H1 (cell line): ENCODE measurements around the gene SLC12A5. TPM values are rescaled to one million over a fixed set of nuclear protein-coding genes. Genes with fewer than 3 reads are reported as not detected.
A peak's percentile ranks its signal among the peaks of the same experiment; 100 is the strongest.

Source experiments
- CTCF ChIA-PET: fragments of 300-600 bp; sonication (Branson Sonifier 250); formaldehyde crosslinking; loops from one replicate; lab custom pipeline; 2021; ENCODE audit not compliant: partially characterized antibody; lab: Charles Lee
- POLR2A ChIA-PET: fragments of 300-600 bp; sonication (Branson Sonifier 250); formaldehyde crosslinking; loops from one replicate; lab custom pipeline; 2021; ENCODE audit warnings: inconsistent platforms; ENCODE audit not compliant: partially characterized antibody; lab: Charles Lee
- DNase-seq, 2 experiments: peaks; one replicate each; pipeline versions ENCODE4 v3.0.0 to v3.0.0-alpha.2; 2010 to 2022; ENCODE audit warnings: low spot score in 2 of 2, low read depth in 1 of 2, mixed read lengths in 1 of 2
- FAIRE-seq: peaks from 2 replicates; lab custom pipeline; 2011; peaks lifted over from hg19 to GRCh38; lab: Jason Lieb, UNC
- H2AFZ ChIP-seq: 2 replicates; pipeline ENCODE4 v1.8.1; 2012; ENCODE audit warnings: low read length, inconsistent platforms
- H2AK5ac ChIP-seq: 2 replicates; pipeline ENCODE4 v1.6.1; 2013; ENCODE audit warnings: low read depth, low read length
- H2BK120ac ChIP-seq: replicated peaks from 2 replicates; pipeline ENCODE3; 2013; ENCODE audit warnings: low read depth, low read length, inconsistent platforms
- H2BK12ac ChIP-seq: 2 replicates; pipeline ENCODE4 v1.6.1; 2013; ENCODE audit warnings: low read depth, low read length
- H2BK15ac ChIP-seq: 2 replicates; pipeline ENCODE4 v1.6.1; 2013; ENCODE audit warnings: low read length
- H2BK20ac ChIP-seq: 2 replicates; pipeline ENCODE4 v1.6.1; 2013; ENCODE audit warnings: low read length
- H2BK5ac ChIP-seq: 2 replicates; pipeline ENCODE4 v1.6.1; 2013; ENCODE audit warnings: low read depth, low read length
- H3K14ac ChIP-seq: 2 replicates; pipeline ENCODE4 v1.6.1; 2013; ENCODE audit warnings: inconsistent platforms; ENCODE audit not compliant: insufficient read length
- H3K18ac ChIP-seq: 2 replicates; pipeline ENCODE4 v1.6.1; 2013; ENCODE audit warnings: low read length; ENCODE audit errors: extremely low read depth
- H3K23ac ChIP-seq: 2 replicates; pipeline ENCODE4 v1.6.1; 2013; ENCODE audit warnings: inconsistent platforms; ENCODE audit not compliant: insufficient read length
- H3K23me2 ChIP-seq: 2 replicates; pipeline ENCODE4 v1.6.1; 2013; ENCODE audit warnings: low read depth, low read length
- H3K27ac ChIP-seq: 2 replicates; pipeline ENCODE4 v1.6.1; 2011; ENCODE audit warnings: low read depth, low read length, inconsistent platforms
- H3K27me3 ChIP-seq, 4 experiments: replicated peaks in 1 of 4; 1 replicate in 1 of 4; 2 replicates in 3 of 4; pipeline versions ENCODE4 v1.6.1 to v1.8.1; 2011 to 2013; ENCODE audit warnings: low read length in 3 of 4, mild to moderate bottlenecking in 3 of 4, inconsistent platforms in 2 of 4, mixed read lengths in 2 of 4, moderate library complexity in 1 of 4; ENCODE audit not compliant: control insufficient read depth in 3 of 4, insufficient read depth in 3 of 4; ENCODE audit errors: extremely low read depth in 1 of 4
- H3K36me3 ChIP-seq, 4 experiments: 2 replicates each; pipeline versions ENCODE4 v1.6.1 to v1.8.1; 2011 to 2013; ENCODE audit warnings: mild to moderate bottlenecking in 4 of 4, low read length in 3 of 4, moderate library complexity in 2 of 4, control low read depth in 1 of 4, inconsistent platforms in 1 of 4; ENCODE audit not compliant: insufficient read depth in 4 of 4, control insufficient read depth in 2 of 4
- H3K4ac ChIP-seq: replicated peaks from 2 replicates; pipeline ENCODE3; 2013; ENCODE audit warnings: low read length, low read depth, mixed read lengths, inconsistent platforms; ENCODE audit not compliant: insufficient read length
- H3K4me1 ChIP-seq, 4 experiments: replicated peaks in 1 of 4; 1 replicate in 1 of 4; 2 replicates in 3 of 4; pipeline versions ENCODE4 v1.6.1 to v1.8.1; 2011 to 2013; ENCODE audit warnings: low read length in 3 of 4, inconsistent platforms in 2 of 4, mixed read lengths in 1 of 4; ENCODE audit not compliant: insufficient read depth in 4 of 4, control insufficient read depth in 3 of 4
- H3K4me2 ChIP-seq, 2 experiments: 2 replicates each; pipeline versions ENCODE4 v1.6.1 to v1.8.1; 2011 to 2013; ENCODE audit warnings: low read depth in 2 of 2, low read length in 2 of 2, control low read depth in 1 of 2, inconsistent platforms in 1 of 2, mild to moderate bottlenecking in 1 of 2; ENCODE audit not compliant: insufficient read depth in 1 of 2
- H3K4me3 ChIP-seq, 4 experiments: fragments of 200-600, 300-600 bp in 1 of 4; sonication (generic), shearing (Covaris generic), sonication (Bioruptor Twin) in 1 of 4; 2 replicates each; pipeline versions ENCODE4 v1.5.1 to v1.8.1; 2011 to 2016; ENCODE audit warnings: low read length in 4 of 4, low read depth in 3 of 4, control low read depth in 2 of 4, inconsistent platforms in 2 of 4, mild to moderate bottlenecking in 2 of 4, mixed read lengths in 1 of 4, moderate library complexity in 1 of 4; ENCODE audit not compliant: insufficient read depth in 2 of 4; ENCODE audit errors: extremely low read depth in 1 of 4
- H3K56ac ChIP-seq: replicated peaks from 2 replicates; pipeline ENCODE3; 2013; ENCODE audit warnings: low read depth, mild to moderate bottlenecking, mixed read lengths, low read length, inconsistent platforms; ENCODE audit not compliant: insufficient read length
- H3K79me1 ChIP-seq: 2 replicates; pipeline ENCODE4 v1.6.1; 2013; ENCODE audit warnings: low read depth, low read length, control low read depth
- H3K79me2 ChIP-seq, 2 experiments: 2 replicates each; pipeline versions ENCODE4 v1.6.1 to v1.8.1; 2012 to 2013; ENCODE audit warnings: low read length in 2 of 2, mild to moderate bottlenecking in 2 of 2, inconsistent platforms in 1 of 2; ENCODE audit not compliant: insufficient read depth in 2 of 2, control insufficient read depth in 1 of 2
- H3K9ac ChIP-seq, 4 experiments: replicated peaks in 1 of 4; 1 replicate in 1 of 4; 2 replicates in 3 of 4; pipeline versions ENCODE4 v1.6.1 to v1.8.1; 2011 to 2013; ENCODE audit warnings: low read depth in 3 of 4, low read length in 3 of 4, control low read depth in 2 of 4, mild to moderate bottlenecking in 2 of 4, moderate library complexity in 2 of 4, inconsistent platforms in 1 of 4; ENCODE audit errors: extremely low read depth in 1 of 4
- H3K9me3 ChIP-seq, 2 experiments: 2 replicates each; pipeline versions ENCODE4 v1.6.1 to v1.8.1; 2012 to 2013; ENCODE audit warnings: mild to moderate bottlenecking in 2 of 2, moderate library complexity in 2 of 2, control low read depth in 1 of 2, inconsistent platforms in 1 of 2, low read depth in 1 of 2, low read length in 1 of 2, mixed read lengths in 1 of 2; ENCODE audit not compliant: insufficient read depth in 2 of 2
- H4K20me1 ChIP-seq, 2 experiments: replicated peaks in 1 of 2; 2 replicates each; pipeline versions ENCODE3 to v1.8.1; 2011 to 2013; ENCODE audit warnings: inconsistent platforms in 2 of 2, low read length in 2 of 2, mild to moderate bottlenecking in 1 of 2; ENCODE audit not compliant: insufficient read depth in 2 of 2, control insufficient read depth in 1 of 2
- H4K5ac ChIP-seq: 2 replicates; pipeline ENCODE4 v1.6.1; 2013; ENCODE audit warnings: low read length, low read depth, mixed read lengths, inconsistent platforms; ENCODE audit not compliant: insufficient read length
- H4K8ac ChIP-seq: 2 replicates; pipeline ENCODE4 v1.8.0; 2013; ENCODE audit warnings: mild to moderate bottlenecking, moderate library complexity, low read length, inconsistent platforms; ENCODE audit not compliant: insufficient read depth; ENCODE audit errors: extremely low read depth
- H4K91ac ChIP-seq: replicated peaks from 2 replicates; pipeline ENCODE3; 2013; ENCODE audit warnings: low read length, mixed read lengths, inconsistent platforms; ENCODE audit not compliant: insufficient read length
- BCL11A ChIP-seq, 2 experiments: IDR thresholded peaks; one replicate each; pipeline ENCODE4 v1.6.1; 2011; ENCODE audit warnings: low read depth in 2 of 2, low read length in 2 of 2, mild to moderate bottlenecking in 2 of 2
- CTBP2 ChIP-seq: IDR thresholded peaks from 2 replicates; pipeline ENCODE4 v1.7.0; 2011; ENCODE audit warnings: borderline replicate concordance, mild to moderate bottlenecking, moderate library complexity, mixed read lengths, low read length; ENCODE audit not compliant: insufficient read depth, insufficient read length
- EP300 ChIP-seq, 2 experiments: IDR thresholded peaks; 1 replicate in 1 of 2; 2 replicates in 1 of 2; pipeline ENCODE4 v1.6.1; 2011 to 2012; ENCODE audit warnings: low read depth in 2 of 2, low read length in 2 of 2, mild to moderate bottlenecking in 2 of 2, borderline replicate concordance in 1 of 2, inconsistent platforms in 1 of 2, moderate library complexity in 1 of 2
- POLR2A ChIP-seq, 2 experiments: IDR thresholded peaks; 1 replicate in 1 of 2; 2 replicates in 1 of 2; pipeline ENCODE4 v1.6.1; 2011; ENCODE audit warnings: low read depth in 2 of 2, low read length in 2 of 2, mild to moderate bottlenecking in 2 of 2; ENCODE audit errors: control extremely low read depth in 1 of 2
- SP1 ChIP-seq: IDR thresholded peaks from 2 replicates; pipeline ENCODE4 v1.6.1; 2011; ENCODE audit warnings: low read depth, low read length
- YY1 ChIP-seq: IDR thresholded peaks from 2 replicates; pipeline ENCODE4 v1.6.1; 2011; ENCODE audit warnings: low read depth, mild to moderate bottlenecking, low read length
- WGBS, 2 experiments: shearing (Covaris generic) in 1 of 2; methylation state at CpG; one replicate each; pipeline versions ENCODE4 v1.1.6 to v1.1.7; 2013 to 2015; ENCODE audit warnings: low lambda C conversion rate in 2 of 2, mixed read lengths in 2 of 2, inconsistent platforms in 1 of 2, low coverage in 1 of 2, missing lambda C conversion rate in 1 of 2; ENCODE audit not compliant: insufficient replicate concordance in 2 of 2, insufficient coverage in 1 of 2, insufficient read length in 1 of 2; ENCODE audit errors: extremely low coverage in 1 of 2, missing lambda C conversion rate in 1 of 2; 5-methylcytosine and 5-hydroxymethylcytosine counted together
- polyA plus RNA-seq, 7 experiments: library from polyadenylated mRNA; depleted of rRNA in 3 of 7; stranded (reverse) in 5 of 7; unstranded in 2 of 7; fragments of >200 nt in 5 of 7; fragments of 200-250 nt in 2 of 7; gene quantifications; 1 replicate in 5 of 7; 2 replicates in 1 of 7; 4 replicates in 1 of 7; pipeline versions ENCODE4 v1.2.1 to v1.2.3, GENCODE V29; 2011 to 2013; ENCODE audit warnings: missing spikeins in 2 of 7, mixed read lengths in 2 of 7
- total RNA-seq: library from RNA; stranded (reverse); fragmentation: NEBNext Ultra II Directional; extraction: Animal tissue kit (Norgen Biotek cat#: 25700); gene quantifications from 2 replicates; pipeline ENCODE4 v1.2.1, GENCODE V29; 2021

Gene SLC12A5
- total and polyA plus RNA-seq, 2 of the 8 experiments (the other 6 are each of a cell fraction or from before 2014, with no cell fraction given): 1.9 to 7.3 TPM

DNA sequence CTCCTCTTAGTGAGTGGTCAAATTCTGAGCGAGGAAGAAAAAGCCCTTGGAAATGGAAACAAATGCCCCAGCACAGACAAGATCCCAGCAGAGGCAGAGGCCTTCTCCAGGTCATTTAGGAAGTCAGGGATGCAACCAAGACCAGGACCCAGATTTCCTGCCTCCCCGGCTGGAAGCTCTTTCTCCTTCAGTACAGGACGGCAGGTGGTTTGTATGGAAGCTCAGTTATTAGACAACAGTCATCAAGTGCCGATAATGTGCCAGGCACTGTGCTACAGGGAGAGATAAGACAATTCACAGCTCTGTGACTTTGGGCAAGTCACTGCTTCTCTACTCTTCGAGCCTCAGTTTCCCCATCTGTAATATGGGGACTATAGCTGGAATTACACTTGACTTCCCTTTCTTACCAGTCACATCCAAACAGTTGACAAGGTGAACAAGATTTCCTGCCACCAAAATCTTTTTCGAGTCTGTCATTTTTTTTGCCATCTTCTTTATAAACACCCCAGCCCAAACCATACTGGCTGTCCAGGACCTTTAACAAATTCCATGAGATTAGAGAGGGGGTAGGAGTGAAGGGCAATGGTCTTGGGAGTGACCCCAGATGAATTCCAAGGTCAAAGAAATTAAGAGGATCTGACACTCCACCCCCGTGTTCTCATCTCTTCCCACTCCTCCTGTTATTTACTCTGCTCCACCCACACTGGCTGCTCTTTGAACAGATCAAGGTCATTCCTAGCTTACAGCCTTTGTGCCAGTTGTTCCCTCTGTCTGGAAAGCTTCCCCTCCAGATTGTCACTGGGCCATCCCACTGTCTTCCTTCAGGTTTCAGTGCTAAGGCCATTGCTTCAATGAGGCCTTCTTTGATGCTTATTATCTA is 14.3 kb upstream of the SLC12A5 start:
- H2AK5ac ChIP-seq: no peak overlapping the region
- no peak overlapping the region for H3K14ac ChIP-seq
- peaks cover 0 to 4% (median under 1%) of the 10 kb centered on the region in 4 experiments; a peak in 3 of 7 replicates for H3K4me1 ChIP-seq
- H4K91ac ChIP-seq: no peak overlapping the region
- 0 out of 2 replicates have a peak overlapping the region, but pooled peaks have one; percentile 4 for H2BK15ac ChIP-seq
- H3K18ac ChIP-seq: no peak overlapping the region
- peak overlapping the region; percentile 56; the same call in 1 of the 2 replicates for H2BK12ac ChIP-seq
- H3K27me3 ChIP-seq: peaks cover 0 to 7% (median 5%) of the 10 kb centered on the region in 4 experiments; a peak in 4 of 7 replicates
- no peak overlapping the region for H3K27ac ChIP-seq
- peak overlapping the region in 2 of 4 experiments; percentile 33 to 60; a peak in 3 of 8 replicates for H3K4me3 ChIP-seq
- H4K8ac ChIP-seq: no peak overlapping the region
- no peak overlapping the region; the same call in 1 of the 2 replicates for H2BK20ac ChIP-seq
- H3K9me3 ChIP-seq: no peaks in the 10 kb centered on the region
- H4K5ac ChIP-seq: no peak overlapping the region
- no peak overlapping the region for H3K56ac ChIP-seq
- no peak overlapping the region for H3K4ac ChIP-seq
- H3K4me2 ChIP-seq: peak overlapping the region; percentile 20 to 85
- no peak overlapping the region for H3K9ac ChIP-seq
- DNase-seq (no peak), FAIRE-seq (no peak)
- no peak overlapping the region for H2BK120ac ChIP-seq
- no peak overlapping the region for H2BK5ac ChIP-seq
- H2AFZ ChIP-seq: no peak overlapping the region
- WGBS, 2 experiments: 81% methylated on average over 7 of the region's 7 CpGs; no CpG with 5 or more reads in 1 of the 2 experiments
- no peaks in the 10 kb centered on the region for H3K79me1 ChIP-seq
- ChIA-PET POLR2A (interaction anchor here (0.8 to 3.2 kb wide), 6 partner anchors 10 to 81 kb away, joined by 3 to 12 read pairs (median 4); partner anchors contain the start of gene PCIF1), CTCF (interaction anchor here (0.5 to 5.0 kb wide), 42 partner anchors 9 to 401 kb away, joined by 3 to 156 read pairs (median 4); partner anchors contain the start of genes CD40, SLC12A5 and ZNF335)
- H3K23ac ChIP-seq: no peak overlapping the region
- no peaks in the 10 kb centered on the region for H3K36me3 ChIP-seq
- TF ChIP-seq BCL11A (IDR thresholded peaks at IDR 0.05; ENCODE audit: low read depth in 2 of 2, low read length in 2 of 2) (no peak), YY1 (no peak), EP300 (IDR thresholded peaks at IDR 0.05; ENCODE audit: borderline replicate concordance in 1 of 2, low read depth in 2 of 2, low read length in 2 of 2) (no peak), CTBP2 (no peak), SP1 (no peak), POLR2A (IDR thresholded peaks at IDR 0.05; ENCODE audit: control extremely low read depth in 1 of 2, low read depth in 2 of 2, low read length in 2 of 2) (no peak)
- H3K23me2 ChIP-seq: peaks cover 4% of the 10 kb centered on the region; the same call in 1 of the 2 replicates
- no peaks in the 10 kb centered on the region for H3K79me2 ChIP-seq
- peaks cover 0 to 5% of the 10 kb centered on the region in 2 experiments for H4K20me1 ChIP-seq
